Stimulated activated CD4-positive, alpha-beta T cell treated with anti-CD3 and anti-CD28 coated beads, Interleukin-15, amount 100 ng/mL, for 1 hour (primary cell): Measurements from ENCODE around the gene RNF20.
"Not testable (repeated sequence)": the region's sequence is repeated elsewhere in the genome, so short reads cannot be mapped to it uniquely, and the experiment has no call there.

ENCODE experiments used
- DNase-seq, 2 donors: peaks; one replicate each; pipeline ENCODE4 v3.0.0-alpha.2; 2020; ENCODE audit warnings: low read depth in 1 of 2, low spot score in 1 of 2

The RNF20 gene

GRCh38 chr9:101530076-101530711 lies 3.5 kb upstream of the RNF20 start:
- DNase-seq = peak; percentile 28 to 30

GRCh38 chr9:101536351-101536750 lies 2.7 kb downstream of the RNF20 start:
- no peak for DNase-seq

- DNase-seq = no peak
These were observed 3.3 kb downstream of the RNF20 start for GRCh38 chr9:101536938-101537337.

GRCh38 chr9:101540069-101540468 lies 6.4 kb downstream of the RNF20 start:
- no peak for DNase-seq

GRCh38 chr9:101543098-101543735 lies 9.6 kb downstream of the RNF20 start:
- no peak for DNase-seq

GRCh38 chr9:101549472-101550098 lies 15.9 kb downstream of the RNF20 start:
- DNase-seq = not testable (repeated sequence)

GRCh38 chr9:101561740-101562139 lies 28.1 kb downstream of the RNF20 start:
- DNase-seq = no peak

- DNase-seq = no peak
These were observed 29.3 kb downstream of the RNF20 start for GRCh38 chr9:101562966-101563365.

GRCh38 chr9:101564252-101564651 lies 30.6 kb downstream of the RNF20 start:
- DNase-seq = no peak

- no peak for DNase-seq
These were observed 33.5 kb downstream of the RNF20 start for GRCh38 chr9:101566904-101567724.

GRCh38 chr9:101567725-101568350 lies 34.2 kb downstream of the RNF20 start:
- DNase-seq = no peak

- no peak for DNase-seq
These were observed 36.3 kb downstream of the RNF20 start for GRCh38 chr9:101569741-101570501.

GRCh38 chr9:101571114-101571513 lies 37.5 kb downstream of the RNF20 start:
- DNase-seq = no peak

GRCh38 chr9:101572316-101572715 lies 38.7 kb downstream of the RNF20 start:
- no peak for DNase-seq

GRCh38 chr9:101574731-101575333 lies 41.2 kb downstream of the RNF20 start:
- DNase-seq = no peak

GRCh38 chr9:101578378-101578777 lies 44.7 kb downstream of the RNF20 start:
- DNase-seq = no peak

GRCh38 chr9:101579711-101580545 lies 46.3 kb downstream of the RNF20 start:
- DNase-seq = no peak

- DNase-seq = no peak
These were observed 48.9 kb downstream of the RNF20 start for GRCh38 chr9:101582553-101582952.

GRCh38 chr9:101585740-101586139 lies 52.1 kb downstream of the RNF20 start:
- no peak for DNase-seq
